ENCODE data around the gene RBCK1. TPM values are rescaled to one million over a fixed set of nuclear protein-coding genes. Genes with fewer than 3 reads are reported as not detected.
A peak's percentile ranks its signal among the peaks of the same experiment; 100 is the strongest.

Gene RBCK1
- polyA plus RNA-seq, 3 donors = 66.8 to 110 (median 70.8) TPM

DNA sequence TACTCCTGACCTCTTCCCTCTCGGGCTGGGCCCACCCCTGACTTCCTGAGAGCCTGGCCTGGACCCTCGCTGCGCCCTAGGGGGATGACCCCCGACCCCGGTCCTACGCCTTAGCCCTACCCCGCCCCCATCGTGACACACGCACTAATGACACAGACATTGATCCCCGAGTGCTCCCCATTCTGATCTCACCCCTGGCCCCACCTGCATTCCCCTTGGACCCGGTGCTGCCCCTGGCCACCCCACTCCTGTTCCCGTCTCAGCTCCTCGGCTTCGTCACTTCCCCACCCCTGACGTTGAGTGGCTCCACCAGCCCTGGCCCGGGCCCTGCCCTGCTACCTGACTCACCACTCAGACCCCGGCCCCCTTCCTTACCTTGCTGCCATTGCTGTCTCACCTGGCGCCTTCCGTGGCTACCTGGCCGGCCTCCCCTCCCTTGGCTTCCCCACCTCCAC, 12.1 kb downstream of the RBCK1 start:
- Mint-ChIP-seq H3K27me3 (ENCODE audit: low read depth in 3 of 3) (peaks cover 0 to 3% (median 0%) of the 10 kb centered on the region in 3 donors), H3K4me1 (peaks cover 13% of the 10 kb centered on the region), H3K4me3 (no peak overlapping the region), H3K36me3 (peaks cover 73 to 84% of the 10 kb centered on the region in 2 donors), H3K27ac (peak overlapping the region in 2 of 7 donors; percentile 3 to 66), H3K9me3 (no peaks in the 10 kb centered on the region)
- no peaks in the 10 kb centered on the region for H3K27me3 ChIP-seq (ENCODE audit: control insufficient read depth in 2 of 2, insufficient read depth in 2 of 2, low read length in 2 of 2)
- H4K20me1 ChIP-seq (ENCODE audit: insufficient read depth, low read length) = peaks cover 15% of the 10 kb centered on the region
- WGBS (ENCODE audit: insufficient coverage) = 94% methylated on average over 16 of the region's 20 CpGs
- TF ChIP-seq, protein P1, sequence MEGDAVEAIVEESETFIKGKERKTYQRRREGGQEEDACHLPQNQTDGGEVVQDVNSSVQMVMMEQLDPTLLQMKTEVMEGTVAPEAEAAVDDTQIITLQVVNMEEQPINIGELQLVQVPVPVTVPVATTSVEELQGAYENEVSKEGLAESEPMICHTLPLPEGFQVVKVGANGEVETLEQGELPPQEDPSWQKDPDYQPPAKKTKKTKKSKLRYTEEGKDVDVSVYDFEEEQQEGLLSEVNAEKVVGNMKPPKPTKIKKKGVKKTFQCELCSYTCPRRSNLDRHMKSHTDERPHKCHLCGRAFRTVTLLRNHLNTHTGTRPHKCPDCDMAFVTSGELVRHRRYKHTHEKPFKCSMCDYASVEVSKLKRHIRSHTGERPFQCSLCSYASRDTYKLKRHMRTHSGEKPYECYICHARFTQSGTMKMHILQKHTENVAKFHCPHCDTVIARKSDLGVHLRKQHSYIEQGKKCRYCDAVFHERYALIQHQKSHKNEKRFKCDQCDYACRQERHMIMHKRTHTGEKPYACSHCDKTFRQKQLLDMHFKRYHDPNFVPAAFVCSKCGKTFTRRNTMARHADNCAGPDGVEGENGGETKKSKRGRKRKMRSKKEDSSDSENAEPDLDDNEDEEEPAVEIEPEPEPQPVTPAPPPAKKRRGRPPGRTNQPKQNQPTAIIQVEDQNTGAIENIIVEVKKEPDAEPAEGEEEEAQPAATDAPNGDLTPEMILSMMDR (IDR thresholded peaks at IDR 0.05) = no peak
- H2AFZ ChIP-seq (ENCODE audit: insufficient read depth, low read depth, low read length, poor library complexity, severe bottlenecking) = no peak overlapping the region
- H3K4me3 ChIP-seq (replicated peaks in 1 of 3; ENCODE audit: low read depth in 2 of 3, low read length in 3 of 3) = no peak overlapping the region
- H3K79me2 ChIP-seq (ENCODE audit: insufficient read depth, low read length) = no peaks in the 10 kb centered on the region
- H3K36me3 ChIP-seq (replicated peaks in 1 of 2; ENCODE audit: control insufficient read depth in 1 of 2, insufficient read depth in 2 of 2, low read length in 2 of 2) = peaks cover 61 to 75% of the 10 kb centered on the region in 2 donors
- intact Hi-C loops (cut with micrococcal nuclease) = no loop called here
- no peak overlapping the region for H3K9ac ChIP-seq (ENCODE audit: insufficient read depth, low read length, poor library complexity, severe bottlenecking)
- H3K4me1 ChIP-seq (ENCODE audit: control insufficient read depth in 1 of 2, insufficient read depth in 2 of 2, low read length in 2 of 2) = peaks cover 3 to 9% of the 10 kb centered on the region in 2 donors
- H3K27ac ChIP-seq (ENCODE audit: low read depth in 1 of 2, low read length in 2 of 2) = no peak overlapping the region
- H3K9me3 ChIP-seq (replicated peaks in 1 of 2; ENCODE audit: control insufficient read depth in 1 of 2, insufficient read depth in 1 of 2, low read length in 2 of 2) = no peaks in the 10 kb centered on the region
- DNase-seq = no peak
- H3K4me2 ChIP-seq (replicated peaks; ENCODE audit: extremely low read depth, low read length, poor library complexity, severe bottlenecking) = no peak overlapping the region

DNA sequence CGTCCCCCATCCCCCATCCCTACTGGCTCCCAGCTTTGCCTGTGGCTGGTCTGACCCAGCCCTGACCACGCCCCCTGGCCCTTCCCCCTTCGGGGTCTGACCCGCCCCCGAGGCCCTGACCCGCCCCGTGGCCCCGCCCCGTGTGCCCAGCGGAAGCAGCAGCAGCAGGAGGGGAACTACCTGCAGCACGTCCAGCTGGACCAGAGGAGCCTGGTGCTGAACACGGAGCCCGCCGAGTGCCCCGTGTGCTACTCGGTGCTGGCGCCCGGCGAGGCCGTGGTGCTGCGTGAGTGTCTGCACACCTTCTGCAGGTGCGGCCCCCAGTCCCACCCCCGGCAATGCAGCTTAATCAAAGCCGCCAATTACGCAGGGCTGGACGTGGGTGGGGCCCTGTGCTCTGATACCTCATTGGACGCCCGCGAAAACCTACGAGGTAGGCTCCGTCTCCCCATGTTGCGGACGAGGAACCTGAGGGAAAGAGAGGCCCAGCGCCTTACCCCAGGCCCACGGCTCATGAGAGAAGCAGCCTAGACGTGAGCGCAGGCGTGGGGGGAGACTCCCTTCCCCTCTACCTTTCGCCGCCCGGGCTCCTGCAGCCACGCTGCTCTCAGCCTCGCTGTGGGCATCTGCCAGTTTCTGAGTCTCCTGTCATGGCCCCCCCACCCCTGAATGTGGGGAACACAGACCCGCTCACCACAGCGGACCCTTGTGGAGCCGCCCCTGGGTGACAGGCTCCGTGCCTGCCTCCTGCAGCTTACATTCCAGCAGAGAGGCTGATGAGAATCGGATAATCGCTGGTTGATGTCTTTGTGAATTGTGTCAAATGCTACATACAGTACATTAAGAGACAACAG, 12.8 kb downstream of the RBCK1 start:
- TF ChIP-seq, protein P1 (IDR thresholded peaks at IDR 0.05) = no peak
- no peaks in the 10 kb centered on the region for H3K9me3 Mint-ChIP-seq
- 93% methylated on average over 31 of the region's 49 CpGs for whole genome bisulfite sequencing (ENCODE audit: insufficient coverage)
- peaks cover 11% of the 10 kb centered on the region for H4K20me1 ChIP-seq (ENCODE audit: insufficient read depth, low read length)
- H3K4me1 Mint-ChIP-seq = peaks cover 6% of the 10 kb centered on the region
- intact Hi-C loops (cut with micrococcal nuclease) = no loop called here
- no peak overlapping the region for H3K9ac ChIP-seq (ENCODE audit: insufficient read depth, low read length, poor library complexity, severe bottlenecking)
- peaks cover 0 to 3% (median 0%) of the 10 kb centered on the region in 3 donors for H3K27me3 Mint-ChIP-seq (ENCODE audit: low read depth in 3 of 3)
- H3K27ac ChIP-seq (ENCODE audit: low read depth in 1 of 2, low read length in 2 of 2) = no peak overlapping the region
- peaks cover 68 to 80% of the 10 kb centered on the region in 2 donors for H3K36me3 Mint-ChIP-seq
- peak in 2 of 3 donors; percentile 12 to 21 for DNase-seq
- no peak overlapping the region for H3K4me3 ChIP-seq (replicated peaks in 1 of 3; ENCODE audit: low read depth in 2 of 3, low read length in 3 of 3)
- no peak overlapping the region for H2AFZ ChIP-seq (ENCODE audit: insufficient read depth, low read depth, low read length, poor library complexity, severe bottlenecking)
- no peak overlapping the region for H3K4me3 Mint-ChIP-seq
- H3K36me3 ChIP-seq (replicated peaks in 1 of 2; ENCODE audit: control insufficient read depth in 1 of 2, insufficient read depth in 2 of 2, low read length in 2 of 2) = peaks cover 61 to 76% of the 10 kb centered on the region in 2 donors
- H3K9me3 ChIP-seq (replicated peaks in 1 of 2; ENCODE audit: control insufficient read depth in 1 of 2, insufficient read depth in 1 of 2, low read length in 2 of 2) = no peaks in the 10 kb centered on the region
- no peaks in the 10 kb centered on the region for H3K79me2 ChIP-seq (ENCODE audit: insufficient read depth, low read length)
- H3K27ac Mint-ChIP-seq = peak overlapping the region in 2 of 7 donors; percentile 6 to 37
- H3K4me2 ChIP-seq (replicated peaks; ENCODE audit: extremely low read depth, low read length, poor library complexity, severe bottlenecking) = no peak overlapping the region
- H3K27me3 ChIP-seq (ENCODE audit: control insufficient read depth in 2 of 2, insufficient read depth in 2 of 2, low read length in 2 of 2) = no peaks in the 10 kb centered on the region
- peaks cover 0 to 3% of the 10 kb centered on the region in 2 donors for H3K4me1 ChIP-seq (ENCODE audit: control insufficient read depth in 1 of 2, insufficient read depth in 2 of 2, low read length in 2 of 2)

All from CD14-positive monocyte (primary cell).